SK-N-MC (cell line): ENCODE data around the gene NEK6.

Experiments
- DNase-seq: peaks from one replicate; pipeline ENCODE4 v3.0.0-alpha.2; 2011; ENCODE audit warnings: low read depth, low spot score
- H3K27ac ChIP-seq: fragments of 200-600 bp; sonication (generic); 2 replicates; pipeline ENCODE4 v1.5.1; 2016; ENCODE audit warnings: mixed run types
- H3K36me3 ChIP-seq: fragments of 200-600 bp; sonication (generic); 2 replicates; pipeline ENCODE4 v1.6.1; 2017; ENCODE audit warnings: antibody characterized with exemption, low read length, mixed read lengths; ENCODE audit not compliant: insufficient read depth
- H3K4me3 ChIP-seq: fragments of 200-600 bp; sonication (generic); 2 replicates; pipeline ENCODE4 v1.5.1; 2016
- H3K9ac ChIP-seq: fragments of 200-600 bp; sonication (generic); 2 replicates; pipeline ENCODE4 v1.8.0; 2017; ENCODE audit warnings: mixed run types, mixed read lengths; ENCODE audit not compliant: insufficient read length
- H3K9me3 ChIP-seq: fragments of 200-600 bp; sonication (generic); 2 replicates; pipeline ENCODE4 v1.6.1; 2017; ENCODE audit warnings: low read depth, mild to moderate bottlenecking, antibody characterized with exemption, low read length, moderate library complexity, mixed read lengths
- EZH2 ChIP-seq: fragments of 200-600 bp; sonication (generic); IDR thresholded peaks from one replicate; pipeline ENCODE4 v1.6.1; 2017; ENCODE audit warnings: antibody characterized with exemption
- FOXP2 ChIP-seq: optimal IDR thresholded peaks from 2 replicates; pipeline ENCODE3; 2011; ENCODE audit warnings: mild to moderate bottlenecking, moderate library complexity; ENCODE audit not compliant: insufficient read depth; ENCODE audit errors: extremely low read length, control extremely low read depth
- POLR2AphosphoS5 ChIP-seq: IDR thresholded peaks from 2 replicates; pipeline ENCODE4 v1.6.1; 2012; ENCODE audit warnings: mild to moderate bottlenecking, low read depth, low read length, borderline replicate concordance

NEK6 gene

DNA sequence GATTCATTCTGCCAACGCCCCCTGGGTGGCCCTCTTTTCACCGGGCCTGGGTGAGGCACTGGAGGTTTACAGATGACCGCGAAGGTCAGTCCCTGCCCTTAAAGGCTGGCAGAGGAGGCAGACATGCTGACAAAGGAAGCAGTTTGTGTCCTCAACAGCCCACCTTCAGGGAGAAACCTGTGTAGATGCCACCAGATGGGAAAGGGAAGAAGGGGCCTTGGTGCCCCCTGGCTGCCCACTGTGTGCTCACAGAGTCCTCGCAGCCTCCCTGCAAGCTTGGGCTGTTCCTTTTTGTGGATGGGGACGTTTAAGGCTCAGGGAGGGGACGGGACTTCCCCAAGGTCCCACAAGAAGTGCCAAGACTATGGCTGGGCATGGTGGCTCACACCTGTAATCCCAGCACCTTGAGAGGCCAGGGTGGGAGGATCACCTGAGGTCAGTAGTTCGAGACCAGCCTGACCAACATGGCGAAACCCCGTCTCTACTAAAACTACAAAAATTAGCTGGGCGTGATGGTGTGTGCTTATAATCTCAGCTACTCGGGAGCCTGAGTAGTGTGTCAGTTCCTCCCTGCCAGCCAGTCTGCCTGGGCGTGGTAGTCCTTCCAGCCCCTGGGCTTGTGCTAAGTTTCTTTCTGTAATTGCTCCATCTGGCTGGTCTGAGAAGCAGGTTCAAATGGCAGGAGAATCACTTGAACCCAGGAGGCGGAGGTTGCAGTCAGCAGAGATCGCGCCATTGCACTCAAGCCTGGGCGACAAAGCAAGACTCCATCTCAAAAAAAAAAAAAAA lies 36.2 kb downstream of the NEK6 start:
- Histone ChIP-seq H3K36me3 (no peaks in the 10 kb centered on the region), H3K27ac (no peak overlapping the region), H3K9me3 (no peaks in the 10 kb centered on the region), H3K4me3 (no peak overlapping the region), H3K9ac (no peak overlapping the region)
- TF ChIP-seq FOXP2 = no peak
- no peak for TF ChIP-seq POLR2AphosphoS5
- TF ChIP-seq EZH2 = no peak
- no peak for DNase-seq

DNA sequence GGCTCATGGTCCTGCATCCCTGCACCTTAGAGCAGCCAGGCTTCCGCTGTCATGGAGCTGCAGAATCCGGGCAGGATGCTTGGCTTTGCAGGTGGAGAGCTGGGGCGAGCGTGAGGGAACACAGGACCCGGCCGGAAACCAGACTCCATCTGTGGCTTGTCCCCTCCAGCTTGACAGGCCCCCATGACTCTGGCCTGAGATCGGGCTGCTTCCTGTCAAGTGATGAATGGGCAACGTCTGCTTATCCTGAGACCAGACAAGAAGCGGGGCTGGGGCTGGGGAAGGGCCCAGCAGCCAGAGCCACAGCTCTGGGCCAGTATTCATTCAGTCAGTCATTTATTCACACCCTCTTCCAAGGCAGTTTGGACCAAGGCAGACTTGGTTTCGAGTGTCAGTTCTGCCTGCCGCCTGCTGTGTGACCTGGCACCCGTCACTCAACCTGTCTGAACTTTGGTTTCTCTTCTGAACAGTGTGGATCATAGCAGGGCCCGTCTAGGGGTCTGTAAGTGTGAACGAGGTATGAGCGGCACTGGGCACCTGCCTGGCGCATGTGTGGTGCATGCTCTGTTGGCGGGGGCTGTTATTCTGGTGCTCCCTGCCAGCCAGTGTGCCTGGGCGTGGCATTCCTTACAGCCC lies 37.5 kb downstream of the NEK6 start:
- H3K36me3 ChIP-seq = no peaks in the 10 kb centered on the region
- TF ChIP-seq EZH2 = no peak
- TF ChIP-seq POLR2AphosphoS5 = no peak
- no peak for TF ChIP-seq FOXP2
- no peak overlapping the region for H3K9ac ChIP-seq
- H3K9me3 ChIP-seq = no peaks in the 10 kb centered on the region
- no peak for DNase-seq
- H3K27ac ChIP-seq = no peak overlapping the region
- no peak overlapping the region for H3K4me3 ChIP-seq

GRCh38 chr9:124296094-124296493 lies 38.3 kb downstream of the NEK6 start:
- Histone ChIP-seq H3K9me3 (no peaks in the 10 kb centered on the region), H3K9ac (no peak overlapping the region), H3K4me3 (no peak overlapping the region), H3K36me3 (no peaks in the 10 kb centered on the region), H3K27ac (no peak overlapping the region)
- TF ChIP-seq FOXP2 (no peak), POLR2AphosphoS5 (no peak), EZH2 (no peak)
- DNase-seq = no peak

- H3K9me3 ChIP-seq = no peaks in the 10 kb centered on the region
- DNase-seq = no peak
- no peak overlapping the region for H3K4me3 ChIP-seq
- no peak overlapping the region for H3K9ac ChIP-seq
- TF ChIP-seq POLR2AphosphoS5 (no peak), FOXP2 (no peak)
- H3K36me3 ChIP-seq = no peaks in the 10 kb centered on the region
- H3K27ac ChIP-seq = no peak overlapping the region
These were observed 39.2 kb downstream of the NEK6 start for GRCh38 chr9:124296796-124297550.

- no peak for TF ChIP-seq FOXP2
- H3K36me3 ChIP-seq = no peaks in the 10 kb centered on the region
- H3K4me3 ChIP-seq = no peak overlapping the region
- H3K9me3 ChIP-seq = no peaks in the 10 kb centered on the region
- H3K9ac ChIP-seq = no peak overlapping the region
- DNase-seq = no peak
- no peak overlapping the region for H3K27ac ChIP-seq
These were observed 39.8 kb downstream of the NEK6 start for GRCh38 chr9:124297551-124297901.

DNA sequence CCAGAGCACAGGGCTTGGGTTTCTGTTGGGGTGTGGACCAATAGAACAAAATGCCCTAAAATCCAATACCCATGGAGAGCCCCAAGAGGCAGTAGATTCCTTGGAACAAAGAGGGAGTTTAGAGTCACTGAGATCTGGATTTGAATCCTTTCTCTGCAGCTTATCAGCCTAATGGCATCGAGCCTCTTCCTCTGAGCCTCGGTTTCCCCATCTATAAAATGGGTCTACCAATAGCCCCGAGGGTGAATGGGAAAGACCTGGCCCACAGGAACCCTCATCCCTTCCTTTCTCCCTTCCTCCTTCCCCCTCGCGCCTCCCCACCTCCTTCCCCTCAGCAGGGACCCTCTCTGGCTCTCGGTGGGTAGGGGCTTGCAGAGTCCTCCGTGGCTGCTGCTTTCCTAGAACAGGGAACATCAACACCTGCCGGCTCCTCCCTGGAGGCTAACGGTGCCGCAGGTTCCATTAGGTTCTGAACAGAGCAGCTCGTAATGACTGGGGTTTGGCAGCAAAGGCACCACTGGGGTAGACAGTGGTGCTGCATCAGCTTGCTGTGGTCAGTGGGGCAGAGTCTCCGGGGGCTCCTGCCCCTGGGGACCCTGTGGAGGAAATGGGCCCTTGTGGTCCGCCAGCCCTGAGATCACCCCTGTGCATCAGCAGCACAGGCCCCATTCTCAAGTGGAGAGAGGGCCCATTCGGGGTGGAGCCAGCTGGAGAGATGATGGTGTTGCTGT lies 40.3 kb downstream of the NEK6 start:
- Histone ChIP-seq H3K9ac (no peak overlapping the region), H3K9me3 (no peaks in the 10 kb centered on the region), H3K27ac (no peak overlapping the region), H3K4me3 (no peak overlapping the region), H3K36me3 (no peaks in the 10 kb centered on the region)
- DNase-seq = no peak
- TF ChIP-seq EZH2 (no peak), POLR2AphosphoS5 (no peak), FOXP2 (no peak)

- Histone ChIP-seq H3K4me3 (no peak overlapping the region), H3K9me3 (no peaks in the 10 kb centered on the region), H3K36me3 (no peaks in the 10 kb centered on the region), H3K9ac (no peak overlapping the region), H3K27ac (no peak overlapping the region)
- TF ChIP-seq EZH2 (no peak), FOXP2 (no peak), POLR2AphosphoS5 (no peak)
- no peak for DNase-seq
These were observed 41.0 kb downstream of the NEK6 start for GRCh38 chr9:124298646-124299235.

DNA sequence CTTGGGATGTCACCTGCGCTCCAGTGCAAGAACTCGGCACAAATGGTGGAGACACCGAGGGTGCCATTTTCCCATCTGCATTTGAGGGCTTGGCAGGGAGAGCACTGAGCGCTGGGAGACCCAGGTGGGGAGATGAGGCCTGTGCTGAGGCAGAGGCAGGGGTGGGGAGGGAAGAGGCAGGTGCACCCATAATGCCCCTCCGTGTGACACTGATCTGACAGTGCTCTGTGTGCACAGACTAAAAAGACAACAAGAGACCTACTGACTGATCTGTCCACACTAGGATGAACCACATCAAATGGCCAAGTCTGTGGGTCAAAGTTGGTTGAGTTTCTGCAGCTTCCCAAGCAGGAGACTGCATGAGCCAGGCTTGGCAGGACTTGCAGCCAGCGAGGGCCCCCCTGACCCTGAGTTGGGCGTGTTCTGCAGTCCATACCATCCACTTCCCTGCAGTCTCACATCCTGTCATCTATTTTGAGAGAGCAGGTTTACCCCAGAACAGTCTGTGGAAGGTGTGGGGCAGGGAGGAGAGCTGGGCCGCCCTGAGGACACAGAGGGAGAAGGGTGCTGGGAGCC lies 41.9 kb downstream of the NEK6 start:
- H3K36me3 ChIP-seq = no peaks in the 10 kb centered on the region
- TF ChIP-seq EZH2 (no peak), POLR2AphosphoS5 (no peak), FOXP2 (no peak)
- H3K9me3 ChIP-seq = no peaks in the 10 kb centered on the region
- no peak overlapping the region for H3K9ac ChIP-seq
- DNase-seq = no peak
- no peak overlapping the region for H3K27ac ChIP-seq
- no peak overlapping the region for H3K4me3 ChIP-seq
